NCI-H2029 (cell line): Measurements from ENCODE around the gene SPATA9.
"Not testable (repeated sequence)": the region's sequence is repeated elsewhere in the genome, so short reads cannot be mapped to it uniquely, and the experiment has no call there.

Source experiments
- DNase-seq: peaks from one replicate; lab custom pipeline; 2025; lab: John Stamatoyannopoulos, UW

The SPATA9 gene

DNA sequence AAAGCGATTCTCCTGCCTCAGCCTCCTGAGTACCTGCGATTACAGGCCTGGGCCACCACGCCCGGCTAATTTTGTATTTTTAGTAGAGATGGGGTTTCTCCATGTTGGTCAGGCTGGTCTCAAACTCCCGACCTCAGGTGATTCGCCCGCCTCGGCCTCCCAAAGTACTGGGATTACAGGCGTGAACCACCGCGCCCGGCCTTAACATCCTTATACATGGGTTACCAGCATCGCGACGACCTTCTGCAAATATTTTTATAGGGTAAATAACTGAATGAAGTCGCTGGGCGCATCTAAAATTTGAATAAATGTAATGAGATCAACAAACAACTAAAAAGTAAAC is 36.6 kb downstream of the SPATA9 start:
- not testable (repeated sequence) for DNase-seq

DNA sequence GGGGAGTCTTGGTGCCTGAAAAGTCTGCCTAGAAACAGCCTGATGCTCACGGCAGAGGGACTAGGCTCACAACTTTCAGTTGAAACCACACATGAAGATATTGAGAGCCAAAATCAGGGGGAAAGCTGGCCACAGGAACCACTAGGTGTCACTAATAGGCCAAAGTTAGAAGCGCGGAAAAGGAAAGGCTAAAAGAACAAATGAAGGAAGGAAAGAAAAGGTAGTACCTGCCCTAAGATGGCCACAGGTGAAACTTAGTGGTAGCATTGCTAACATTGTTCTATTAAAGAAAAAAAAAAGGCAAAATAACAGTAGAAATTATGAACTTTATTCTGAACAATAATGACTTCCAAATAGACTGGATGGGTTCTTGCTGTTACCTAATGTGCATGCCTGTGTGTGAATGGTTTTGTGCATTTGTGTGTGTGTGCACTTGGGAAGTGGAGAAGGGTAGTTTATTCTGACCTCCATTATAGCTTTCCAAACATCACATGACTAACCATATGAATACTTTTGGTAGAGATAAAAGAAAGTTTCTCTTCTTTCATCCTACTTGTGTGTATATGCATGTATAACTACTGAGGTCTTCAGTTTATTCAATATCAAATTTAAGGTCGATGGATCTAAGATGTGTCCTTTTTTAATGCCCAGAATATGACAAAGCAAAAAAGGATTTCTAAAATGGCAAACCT is 38.3 kb downstream of the SPATA9 start:
- DNase-seq, result peak; percentile 40

- DNase-seq, result no peak
These were observed 39.6 kb downstream of the SPATA9 start for GRCh38 chr5:95643152-95643551.

DNA sequence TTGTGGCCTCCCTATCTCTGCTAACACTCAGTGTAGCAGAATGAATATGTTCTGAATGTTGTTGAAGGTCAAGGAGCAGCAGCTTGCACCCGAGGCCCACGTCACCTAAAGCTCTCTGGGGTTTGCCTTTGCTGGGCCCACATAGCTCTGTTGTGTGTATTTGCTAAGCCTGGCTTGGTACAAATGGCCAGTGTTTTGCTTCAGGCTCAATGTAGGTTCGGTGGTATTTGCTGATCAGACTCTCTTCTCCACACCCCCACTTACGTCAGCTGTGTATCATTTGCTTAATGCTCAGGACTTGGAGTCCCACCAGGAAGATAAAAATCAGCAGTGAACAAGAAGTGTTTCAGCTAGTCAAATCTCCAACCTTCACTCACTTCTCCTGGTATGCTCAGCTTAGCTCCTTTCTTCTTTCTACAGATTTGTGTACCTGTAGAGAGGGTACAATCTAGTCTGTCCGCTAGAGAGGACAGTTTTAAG is 41.0 kb downstream of the SPATA9 start:
- no peak for DNase-seq

- DNase-seq, result no peak
These were observed 44.2 kb downstream of the SPATA9 start for GRCh38 chr5:95638632-95639031.

DNA sequence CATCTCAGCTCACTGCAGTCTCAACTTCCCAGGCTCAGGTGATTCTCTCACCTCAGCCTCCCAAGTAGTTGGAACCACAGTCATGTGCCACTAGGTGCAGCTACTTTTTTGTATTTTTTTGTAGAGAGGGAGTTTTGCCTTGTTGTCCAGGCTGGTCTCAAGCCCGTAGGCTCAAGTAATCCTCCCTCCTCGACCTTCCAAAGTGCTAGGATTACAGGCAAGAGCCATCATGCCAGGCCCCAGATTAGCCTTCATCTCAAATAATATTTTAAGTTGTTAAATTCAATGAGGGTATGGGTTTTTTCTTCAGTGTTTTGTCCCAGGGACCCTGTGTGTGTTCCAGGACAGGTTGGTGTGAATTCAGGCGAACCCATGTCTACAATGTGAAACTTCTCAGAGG is 48.7 kb downstream of the SPATA9 start:
- DNase-seq, result no peak

GRCh38 chr5:95633671-95634070 is 49.1 kb downstream of the SPATA9 start:
- DNase-seq, result no peak

GRCh38 chr5:95632942-95633341 is 49.8 kb downstream of the SPATA9 start:
- not testable (repeated sequence) for DNase-seq

GRCh38 chr5:95631991-95632675 is 50.7 kb downstream of the SPATA9 start:
- no peak for DNase-seq

- DNase-seq, result no peak
These were observed 51.4 kb downstream of the SPATA9 start for GRCh38 chr5:95631255-95631958.

GRCh38 chr5:95630394-95630917 is 52.3 kb downstream of the SPATA9 start:
- no peak for DNase-seq

DNA sequence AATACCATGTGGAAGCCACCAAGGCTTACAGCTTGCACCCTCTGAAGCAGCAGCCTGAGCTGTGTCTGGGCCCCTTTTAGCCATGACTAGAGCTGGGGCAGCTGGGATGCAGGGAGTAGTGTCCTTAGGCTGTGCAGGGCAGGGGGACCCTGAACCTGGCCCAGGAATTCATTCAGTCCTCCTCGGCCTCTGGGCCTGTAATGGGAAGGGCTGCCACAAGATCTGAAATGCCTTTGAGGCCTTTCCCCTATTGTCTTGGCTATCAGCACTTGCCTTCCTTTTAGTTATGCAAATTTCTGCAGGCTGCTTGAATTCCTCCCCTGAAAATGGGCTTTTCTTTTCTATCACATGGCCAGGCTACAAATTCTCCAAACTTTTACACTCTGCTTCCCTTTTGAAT is 53.9 kb downstream of the SPATA9 start:
- no peak for DNase-seq

DNA sequence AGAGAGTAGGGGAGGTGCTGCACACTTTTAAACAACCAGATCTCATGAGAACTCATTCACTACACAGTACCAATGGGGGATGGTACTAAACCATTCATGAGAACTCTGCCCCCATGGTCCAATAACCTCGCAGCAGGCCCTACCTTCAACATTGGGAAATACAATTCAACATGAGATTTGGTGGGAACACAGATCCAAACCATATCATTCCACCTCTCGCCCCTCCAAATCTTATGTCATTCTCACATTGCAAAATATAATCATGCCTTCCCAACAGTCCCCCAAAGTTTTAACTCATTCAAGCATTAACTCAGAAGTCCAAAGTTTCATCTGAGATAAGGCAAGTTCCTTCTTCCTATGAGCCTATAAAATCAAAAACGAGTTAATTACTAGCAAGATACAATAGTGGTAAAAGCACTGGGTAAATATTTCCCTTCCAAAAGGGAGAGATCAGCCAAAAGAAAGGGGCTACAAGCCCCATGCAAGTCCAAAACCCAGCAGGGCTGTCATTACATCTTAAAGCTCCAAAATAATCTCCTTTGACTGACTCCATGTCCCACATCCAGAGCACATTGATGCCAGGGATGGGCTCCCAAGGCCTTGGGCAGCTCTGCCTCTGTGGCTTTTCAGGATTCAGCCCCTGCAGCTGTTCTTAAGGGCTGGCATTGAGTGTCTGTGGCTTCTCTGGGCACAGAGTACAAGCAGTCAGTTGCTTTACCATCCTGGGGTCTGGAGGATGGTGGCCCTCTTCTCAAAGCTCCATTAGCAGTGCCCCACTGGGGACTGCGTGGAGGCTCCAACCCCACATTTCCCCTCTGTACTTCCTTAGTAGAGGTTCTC is 54.6 kb downstream of the SPATA9 start:
- DNase-seq, result no peak

DNA sequence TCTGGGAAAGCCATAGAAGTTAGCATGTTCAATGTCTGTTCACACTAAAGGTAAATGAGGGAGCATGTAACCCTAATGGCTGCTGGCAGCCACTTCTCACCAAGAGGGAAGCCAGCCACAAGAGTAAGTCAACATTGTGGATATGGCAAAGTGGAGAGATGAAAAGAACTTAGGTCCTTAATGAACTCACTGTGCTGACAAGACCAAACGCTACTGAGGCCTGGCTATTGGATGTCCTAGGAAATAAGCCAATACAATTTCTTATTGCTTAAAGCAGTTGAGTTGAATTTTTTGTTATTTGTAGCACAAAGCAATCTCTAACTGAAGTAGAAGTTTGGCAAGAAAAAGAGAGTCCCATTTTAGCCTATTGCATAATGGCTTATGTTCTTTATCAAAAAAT is 56.1 kb downstream of the SPATA9 start:
- no peak for DNase-seq

- no peak for DNase-seq
These were observed 58.4 kb downstream of the SPATA9 start for GRCh38 chr5:95624368-95624767.

DNA sequence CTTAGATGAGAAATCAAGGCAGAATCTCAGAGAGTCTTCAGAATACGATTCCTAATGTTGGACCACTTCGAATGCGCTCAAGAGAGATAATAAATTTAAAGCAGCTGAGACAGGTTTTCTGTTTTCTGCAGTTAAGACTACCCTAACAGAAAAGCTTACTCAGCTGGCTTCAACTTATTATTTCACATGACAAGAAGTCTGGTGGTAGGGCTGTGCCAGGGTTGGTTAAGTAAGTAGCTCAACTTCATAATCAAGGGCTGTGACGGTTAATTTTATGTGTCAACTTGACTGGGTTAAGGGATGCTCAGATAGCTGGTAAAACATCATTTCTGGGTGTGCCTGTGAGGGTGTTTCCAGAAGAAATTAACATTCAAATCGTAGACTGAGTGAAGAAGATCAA is 59.1 kb downstream of the SPATA9 start:
- no peak for DNase-seq

GRCh38 chr5:95621839-95622629 is 60.8 kb downstream of the SPATA9 start:
- DNase-seq, result no peak

- DNase-seq, result peak; percentile 46
These were observed 61.6 kb downstream of the SPATA9 start for GRCh38 chr5:95620870-95621838.

- DNase-seq, result peak; percentile 53
These were observed 62.5 kb downstream of the SPATA9 start, which contains the start of gene GPR150 for GRCh38 chr5:95620030-95620869. TSS of gene GPR150 (plus strand) at chr5:95620087. CDS start at chr5:95620276, 189 bp downstream.
